CD4-positive, alpha-beta T cell treated with Interferon alpha-2 for 1 hour (primary cell): ENCODE measurements around the gene ACSL3.
"Not testable (repeated sequence)": the region's sequence is repeated elsewhere in the genome, so short reads cannot be mapped to it uniquely, and the experiment has no call there.

Experiments used
- DNase-seq, 2 donors: peaks; one replicate each; pipeline ENCODE4 v3.0.0-alpha.2; 2020 to 2022

The ACSL3 gene

DNA sequence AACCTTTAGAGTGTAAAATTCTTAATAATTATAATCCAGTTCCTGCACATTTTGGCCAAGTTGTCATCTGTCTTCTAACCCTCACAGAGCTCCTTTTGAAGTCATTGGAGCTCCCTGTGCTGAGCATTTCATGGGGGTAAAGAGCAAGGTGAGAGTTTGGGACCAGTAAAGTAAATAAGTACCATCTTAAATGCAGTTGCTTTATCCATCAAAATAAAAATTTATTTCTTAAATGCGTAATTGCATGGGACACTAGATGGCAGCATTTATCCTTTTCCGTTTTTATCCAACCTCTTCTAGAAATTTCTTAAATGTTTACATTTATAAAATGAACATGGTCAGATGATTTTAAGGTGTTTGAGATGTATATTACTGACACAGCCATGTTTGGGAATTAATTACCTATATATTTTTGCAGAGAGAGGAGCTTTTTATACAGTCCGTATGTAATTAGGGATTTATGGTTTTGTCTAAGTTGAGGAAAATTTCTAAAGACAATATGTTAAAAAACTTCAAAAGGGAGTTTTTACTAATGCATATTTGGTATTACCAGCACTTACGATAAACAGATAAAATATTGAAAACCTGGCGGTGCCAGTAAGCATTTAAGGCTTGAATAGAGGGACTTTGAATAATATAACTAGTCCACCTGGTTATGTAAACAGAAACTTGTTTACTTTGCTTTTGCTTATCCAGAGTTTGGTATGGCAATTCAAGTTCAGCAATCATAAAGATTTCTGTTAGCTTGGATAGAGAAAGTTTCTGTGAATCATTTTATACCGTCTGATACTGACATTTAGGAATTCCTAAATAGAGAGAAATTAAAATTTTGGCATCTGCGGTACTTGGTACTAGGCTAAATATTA is 54.5 kb downstream of the ACSL3 start:
- DNase-seq = no peak

DNA sequence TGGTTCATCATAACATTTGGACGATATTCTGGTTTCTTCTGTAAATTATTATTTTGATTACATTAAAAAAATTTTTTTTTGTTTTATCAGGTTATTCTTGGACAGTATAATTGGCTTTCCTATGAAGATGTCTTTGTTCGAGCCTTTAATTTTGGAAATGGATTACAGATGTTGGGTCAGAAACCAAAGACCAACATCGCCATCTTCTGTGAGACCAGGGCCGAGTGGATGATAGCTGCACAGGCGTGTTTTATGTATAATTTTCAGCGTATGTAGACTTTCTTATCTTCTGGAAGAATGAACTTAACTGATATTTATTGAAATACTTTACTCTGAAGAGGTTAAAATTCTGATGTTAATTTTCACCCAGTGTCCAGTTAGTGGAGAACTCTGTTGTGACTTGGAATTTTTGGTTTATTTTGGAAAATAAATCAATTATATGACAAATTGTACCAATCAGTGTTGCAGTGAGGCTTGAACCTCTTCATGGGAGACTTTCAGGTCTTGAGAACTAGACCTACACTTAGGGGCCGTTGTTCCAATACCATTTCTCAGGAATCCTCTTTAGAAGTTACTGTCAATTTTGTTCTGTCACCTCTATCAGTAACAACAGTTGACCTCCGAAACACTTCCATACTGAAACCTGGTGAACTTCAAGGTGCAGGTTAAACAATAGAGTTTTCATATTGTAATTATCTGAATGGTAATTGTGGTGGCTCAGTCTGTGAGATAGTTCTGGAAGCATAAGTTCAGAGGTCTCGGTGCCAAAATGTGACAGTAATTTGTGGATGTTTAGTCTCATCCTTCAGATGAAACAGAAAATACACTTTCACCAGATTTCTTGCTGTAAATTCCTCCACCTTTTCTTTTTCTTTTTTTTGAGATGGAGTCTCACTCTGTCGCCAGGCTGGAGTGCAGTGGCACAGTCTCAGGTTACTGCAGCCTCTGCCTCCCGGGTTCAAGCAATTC is 55.7 kb downstream of the ACSL3 start:
- DNase-seq = no peak

DNA sequence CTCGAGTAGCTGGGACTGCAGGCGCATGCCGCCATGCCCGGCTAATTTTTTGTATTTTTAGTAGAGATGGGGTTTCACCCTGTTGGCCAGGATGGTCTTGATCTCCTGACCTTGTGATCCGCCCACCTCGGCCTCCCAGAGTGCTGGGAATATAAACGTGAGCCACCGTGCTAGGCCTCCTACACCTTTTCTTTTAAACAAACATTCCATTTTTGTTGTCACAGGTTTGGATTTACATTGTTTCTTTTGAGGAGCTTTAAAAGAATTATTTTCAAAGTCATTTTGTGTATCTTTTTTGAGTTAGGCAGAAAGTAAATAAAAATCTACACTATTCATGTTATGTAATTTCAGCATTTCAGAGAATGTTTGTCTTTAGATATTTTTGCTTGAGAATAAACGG is 56.4 kb downstream of the ACSL3 start:
- DNase-seq = not testable (repeated sequence)

DNA sequence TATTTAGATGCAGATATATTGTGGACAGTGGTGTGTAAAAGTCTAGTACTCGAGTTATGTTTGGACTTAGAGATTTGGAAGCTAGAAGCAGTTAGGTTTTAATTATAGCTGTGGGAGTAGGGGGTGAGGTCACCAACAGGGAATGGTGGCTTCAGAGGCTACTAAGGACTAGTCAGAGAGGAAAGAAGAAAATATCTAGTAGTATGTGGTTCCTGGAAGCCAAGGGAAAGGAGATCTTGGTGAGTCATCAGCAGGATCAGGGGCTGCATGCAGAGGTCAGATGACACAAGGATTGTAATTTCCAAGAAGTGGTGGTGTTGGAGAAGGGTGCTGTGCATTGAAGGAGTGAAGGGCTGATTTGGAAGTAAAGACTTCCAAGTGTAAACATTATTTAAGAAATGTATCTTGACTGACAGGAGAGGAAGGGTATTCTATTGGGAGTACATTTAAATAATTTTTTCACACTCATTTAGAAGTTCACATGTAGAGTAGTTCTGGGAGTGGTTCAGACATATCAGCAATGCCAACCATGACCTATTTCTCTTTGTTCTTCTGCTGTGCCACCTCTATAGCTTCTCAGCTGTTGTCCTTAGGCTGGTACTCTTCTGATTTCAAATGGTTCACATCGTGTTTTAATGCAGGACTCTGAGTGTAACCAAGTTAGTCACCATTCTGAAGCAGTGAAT is 59.1 kb downstream of the ACSL3 start:
- DNase-seq = no peak

DNA sequence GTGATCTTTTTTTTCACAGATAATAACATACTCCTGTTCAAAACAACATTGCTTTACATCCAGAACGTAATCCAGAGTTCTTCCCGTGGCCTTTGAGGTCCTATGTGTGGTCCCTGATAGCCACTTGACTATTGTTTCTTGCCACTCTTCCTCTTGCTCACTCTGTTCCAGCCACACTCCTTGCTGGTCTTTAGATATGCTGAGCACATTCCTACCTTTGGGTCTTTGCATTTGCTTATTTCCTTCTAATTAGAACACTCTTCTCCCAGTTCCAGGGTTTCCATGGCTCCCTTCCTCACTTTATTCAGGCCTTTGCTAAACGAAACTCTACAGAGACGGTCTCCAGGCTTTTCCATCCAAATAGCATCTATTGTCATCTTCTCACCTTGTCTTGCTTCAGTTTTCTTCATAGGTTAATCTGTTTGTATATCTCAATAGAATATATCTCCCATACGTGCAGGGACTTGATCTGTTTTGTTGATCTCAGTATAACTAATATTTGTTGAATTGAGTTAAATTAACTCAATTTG is 59.9 kb downstream of the ACSL3 start:
- no peak for DNase-seq

DNA sequence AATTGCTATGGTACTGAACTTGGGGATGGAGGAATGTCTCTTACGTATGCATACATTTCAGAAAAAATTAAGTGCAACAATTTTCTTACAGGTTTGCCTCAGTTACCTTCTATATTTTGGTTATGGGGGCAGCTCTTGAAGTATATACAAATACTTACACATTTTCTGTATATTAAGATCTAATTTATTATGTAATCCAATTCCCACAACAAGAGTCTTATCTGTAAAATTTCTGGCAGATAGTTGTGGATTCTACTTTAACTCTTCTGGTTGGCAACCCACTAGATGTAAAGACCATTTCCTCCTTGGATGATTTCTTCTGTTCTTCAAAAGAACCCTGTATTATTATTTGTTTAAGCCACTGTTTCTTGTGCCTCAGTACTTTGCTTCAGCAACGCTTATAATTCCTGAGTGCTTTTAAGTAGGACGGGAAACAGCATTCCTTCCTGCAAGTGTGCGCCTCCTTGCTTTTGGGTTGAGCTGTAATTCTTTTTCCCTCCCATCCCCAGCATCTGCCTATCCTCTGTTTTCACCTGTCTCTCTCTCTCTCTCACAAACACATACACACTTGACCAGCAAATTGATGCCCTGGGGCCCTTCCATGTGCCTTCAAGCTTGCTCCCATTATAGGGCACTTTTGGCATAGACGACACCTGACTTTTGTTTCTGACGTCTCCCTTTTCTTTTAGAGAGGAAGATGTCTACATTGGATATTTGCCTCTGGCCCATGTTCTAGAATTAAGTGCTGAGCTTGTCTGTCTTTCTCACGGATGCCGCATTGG is 61.4 kb downstream of the ACSL3 start:
- DNase-seq = no peak

DNA sequence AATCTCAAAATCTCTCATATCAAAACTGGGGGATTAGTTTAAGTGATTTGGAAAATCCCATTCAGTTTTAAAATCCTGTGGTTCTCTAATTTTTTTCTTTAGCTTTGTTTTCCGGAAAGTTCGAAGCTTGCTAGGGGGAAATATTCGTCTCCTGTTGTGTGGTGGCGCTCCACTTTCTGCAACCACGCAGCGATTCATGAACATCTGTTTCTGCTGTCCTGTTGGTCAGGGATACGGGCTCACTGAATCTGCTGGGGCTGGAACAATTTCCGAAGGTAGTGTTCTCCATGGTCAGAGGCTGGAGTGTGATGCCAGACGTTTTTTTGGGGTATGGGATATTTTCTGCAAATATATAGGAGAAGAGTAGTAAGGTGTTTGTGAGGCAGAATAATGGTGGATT is 66.1 kb downstream of the ACSL3 start:
- DNase-seq = no peak

DNA sequence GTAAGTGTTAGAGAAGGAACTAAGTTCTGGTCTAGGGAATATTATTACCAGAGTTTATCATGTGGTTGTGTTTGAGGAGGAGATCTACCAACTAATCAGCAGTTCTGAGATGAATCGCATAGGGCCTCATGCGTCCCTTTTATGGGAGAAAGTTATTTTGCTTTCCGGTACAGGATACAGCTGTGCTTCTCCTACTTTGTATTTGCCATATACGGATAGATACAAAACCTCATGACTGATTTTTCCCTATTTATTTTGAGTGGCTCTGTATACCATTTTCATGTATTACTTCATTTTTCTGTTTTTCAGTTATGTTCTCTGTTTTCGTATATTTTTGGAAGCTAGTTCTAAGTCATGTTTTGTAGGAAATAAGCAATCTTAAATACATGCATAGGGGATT is 66.8 kb downstream of the ACSL3 start:
- DNase-seq = no peak

DNA sequence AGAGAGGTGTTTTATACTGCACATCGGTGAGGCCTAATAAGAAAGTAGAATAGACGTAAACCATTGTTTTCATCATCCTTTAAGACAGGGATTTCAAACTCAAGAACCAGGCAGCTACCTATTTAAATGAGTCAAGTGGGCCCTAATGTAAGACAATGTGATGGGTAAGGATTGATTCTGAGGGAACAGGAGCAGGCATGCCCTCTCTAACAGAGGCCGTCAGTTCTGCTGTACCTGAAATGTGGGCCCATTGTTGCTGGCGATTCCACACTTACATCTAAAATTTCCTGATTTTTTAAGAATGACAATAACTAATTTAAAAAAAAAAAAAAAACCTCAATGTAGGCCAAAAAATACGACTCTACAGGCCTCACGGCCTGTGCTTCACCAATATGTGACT is 67.5 kb downstream of the ACSL3 start:
- DNase-seq = no peak

DNA sequence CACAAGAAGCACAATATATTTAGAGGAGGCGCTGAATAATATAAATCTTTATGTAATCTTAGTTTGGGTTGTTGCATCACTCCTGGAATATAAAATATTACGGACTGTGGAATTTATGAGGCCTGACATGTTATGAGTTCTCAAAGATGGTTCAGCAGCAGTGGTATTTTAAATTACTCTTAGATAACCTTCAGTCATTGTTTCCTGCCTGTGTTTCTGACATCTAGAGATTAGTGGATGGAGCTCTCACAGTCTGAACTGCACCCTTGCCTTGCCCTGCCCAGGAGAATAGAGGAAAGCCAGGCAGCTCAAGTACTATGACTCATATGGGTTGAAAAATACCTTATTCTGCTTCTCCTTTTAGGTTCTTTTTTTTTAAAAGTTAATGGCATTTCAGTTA is 70.0 kb downstream of the ACSL3 start:
- DNase-seq = no peak

DNA sequence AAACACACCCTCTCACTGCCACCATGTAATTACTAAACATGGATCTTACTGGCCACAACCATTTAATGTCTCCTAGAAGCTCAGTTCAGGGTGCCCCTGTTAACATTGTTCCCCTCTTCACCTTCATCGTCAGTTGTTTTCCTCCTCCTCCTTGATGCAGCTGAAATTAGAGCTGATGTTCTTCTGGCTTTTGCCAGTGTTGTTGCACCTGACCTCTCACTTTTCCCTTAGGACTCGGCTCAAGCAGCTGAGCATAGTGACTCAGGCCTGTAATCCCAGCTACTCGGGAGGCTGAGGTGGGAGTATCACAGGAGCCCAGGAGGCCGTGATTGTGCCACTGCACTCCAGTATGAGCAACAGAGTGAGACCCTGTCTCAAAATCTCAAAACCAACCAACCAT is 70.8 kb downstream of the ACSL3 start:
- no peak for DNase-seq

DNA sequence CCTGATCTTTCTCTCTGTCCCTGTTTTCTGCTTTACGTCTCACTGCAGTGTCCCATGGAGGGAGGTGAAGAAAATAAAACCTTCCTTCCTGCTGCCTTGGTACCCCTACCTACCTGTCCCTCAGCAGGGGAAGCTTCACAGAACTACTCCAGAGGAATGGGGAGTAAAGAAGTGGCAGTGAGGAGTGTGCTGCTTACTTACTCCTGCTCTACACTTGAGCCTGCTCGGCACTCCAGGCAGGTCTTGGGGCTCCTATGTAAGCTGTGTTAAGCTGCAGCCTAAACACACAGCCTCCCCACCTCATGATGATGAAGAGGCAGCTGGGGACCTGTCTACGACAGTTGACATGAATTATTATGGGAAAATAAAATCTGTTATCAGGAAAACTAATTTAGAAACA is 72.6 kb downstream of the ACSL3 start:
- no peak for DNase-seq

DNA sequence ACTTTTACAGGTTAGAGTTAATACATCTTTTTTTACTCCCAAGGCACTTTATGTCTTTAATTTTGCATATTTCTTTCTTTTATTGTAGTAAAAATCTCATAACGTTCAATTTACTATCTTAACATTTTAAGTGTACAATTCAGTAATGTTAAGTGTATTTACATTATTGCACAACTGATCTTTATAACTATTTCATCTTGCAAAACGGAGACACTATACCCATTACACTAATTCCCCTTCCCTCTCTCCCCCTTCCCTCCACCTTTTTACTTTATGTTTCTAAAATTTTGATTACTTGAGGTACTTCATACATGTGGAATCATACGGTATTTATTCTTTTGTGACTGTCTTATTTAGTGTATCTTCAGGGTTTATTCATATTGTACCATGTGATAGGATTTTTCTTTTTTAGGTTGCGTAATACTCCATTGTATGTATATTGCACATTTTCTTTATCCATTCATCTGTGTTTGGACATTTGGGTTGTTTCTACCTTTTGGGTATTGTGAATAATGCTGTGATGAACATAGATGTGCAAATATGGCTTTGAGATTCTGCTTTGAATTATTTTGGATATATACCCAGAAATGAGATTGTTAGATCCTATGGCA is 75.0 kb downstream of the ACSL3 start:
- no peak for DNase-seq

DNA sequence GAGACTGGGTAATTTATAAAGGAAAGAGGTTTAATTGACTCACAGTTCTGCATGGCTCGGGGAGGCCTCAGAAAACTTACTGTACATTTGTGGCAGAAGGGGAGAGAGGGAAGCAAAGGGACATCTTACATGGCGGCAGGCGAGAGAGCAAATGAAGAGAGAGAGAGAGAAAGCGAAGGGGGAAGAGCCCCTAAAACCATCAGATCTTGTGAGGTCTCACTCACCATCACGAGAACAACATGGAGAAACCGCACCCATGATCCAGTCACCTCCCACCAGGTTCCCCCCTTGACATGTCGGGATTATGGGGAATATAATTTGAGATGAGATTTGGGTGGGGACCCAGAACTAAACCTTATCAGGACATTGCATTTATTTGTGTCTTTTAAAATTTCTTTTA is 75.9 kb downstream of the ACSL3 start:
- no peak for DNase-seq

DNA sequence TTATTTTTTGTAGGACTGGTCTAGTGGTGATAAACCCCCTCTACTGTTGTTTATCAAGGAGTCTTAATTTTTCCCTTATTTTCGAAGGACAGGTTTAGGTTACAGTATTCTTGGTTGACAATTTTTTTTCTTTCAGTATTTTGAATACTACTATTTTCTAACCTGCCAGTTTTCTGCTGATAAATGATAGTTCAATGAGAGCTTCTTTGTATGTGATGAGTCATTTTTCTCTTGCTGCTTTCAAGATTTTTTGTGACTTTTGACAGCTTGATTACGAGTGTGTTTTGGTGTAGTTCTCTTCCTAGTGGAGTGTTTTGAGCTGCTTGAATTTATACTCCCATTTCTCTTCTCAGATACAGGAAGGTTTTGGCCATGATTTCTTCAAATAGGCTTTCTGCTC is 77.5 kb downstream of the ACSL3 start:
- DNase-seq = no peak

DNA sequence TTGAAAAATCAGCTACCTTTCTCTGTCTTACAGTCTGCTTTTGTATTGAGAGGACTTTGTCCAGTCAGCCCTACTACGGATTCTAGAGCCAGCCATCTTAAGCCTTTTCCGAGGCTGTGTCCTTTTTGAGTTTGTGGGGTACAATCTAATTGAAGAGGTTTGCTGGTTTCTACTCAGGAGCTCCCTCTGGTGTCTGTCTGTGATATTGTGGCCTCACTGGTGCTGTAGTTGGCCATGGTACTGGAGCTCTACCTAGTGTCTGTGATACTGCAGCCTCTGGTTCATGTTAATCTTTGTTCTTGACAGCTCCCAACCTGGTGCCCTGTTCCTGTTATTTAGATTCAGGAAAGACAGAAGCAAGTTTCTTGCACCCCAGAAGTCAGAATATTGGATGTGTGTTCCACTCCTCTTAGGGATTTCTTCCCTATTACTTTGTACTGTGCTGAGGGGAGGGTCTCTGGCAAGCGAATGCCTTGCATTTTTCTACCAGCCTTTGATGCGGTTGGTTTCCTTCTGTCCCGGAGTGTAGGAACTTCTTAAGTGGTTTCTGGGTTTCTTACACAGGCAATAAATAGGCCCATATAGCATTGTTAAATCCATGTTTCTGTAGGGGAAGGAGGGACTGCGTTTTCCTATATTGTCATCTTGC is 78.5 kb downstream of the ACSL3 start:
- peak; percentile 48 to 61 for DNase-seq

DNA sequence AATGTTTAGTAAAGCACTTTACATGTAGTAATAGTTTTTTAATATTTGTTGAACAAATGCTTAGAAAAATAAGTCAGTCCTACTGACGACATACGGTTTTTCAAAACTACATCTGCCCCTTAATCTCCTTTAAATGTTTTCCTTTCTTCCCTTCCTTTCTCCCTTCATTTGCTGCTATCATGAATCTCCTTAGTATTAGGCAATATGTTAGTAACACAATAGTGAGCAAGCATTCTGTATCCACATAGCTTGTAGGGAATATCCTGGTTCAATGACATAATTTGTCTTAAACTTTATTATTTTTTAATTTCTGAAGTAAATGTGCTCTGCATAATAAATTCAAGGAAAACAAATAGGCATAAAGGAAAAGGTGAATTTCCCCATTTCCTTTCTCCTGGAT is 79.1 kb downstream of the ACSL3 start:
- DNase-seq = no peak

DNA sequence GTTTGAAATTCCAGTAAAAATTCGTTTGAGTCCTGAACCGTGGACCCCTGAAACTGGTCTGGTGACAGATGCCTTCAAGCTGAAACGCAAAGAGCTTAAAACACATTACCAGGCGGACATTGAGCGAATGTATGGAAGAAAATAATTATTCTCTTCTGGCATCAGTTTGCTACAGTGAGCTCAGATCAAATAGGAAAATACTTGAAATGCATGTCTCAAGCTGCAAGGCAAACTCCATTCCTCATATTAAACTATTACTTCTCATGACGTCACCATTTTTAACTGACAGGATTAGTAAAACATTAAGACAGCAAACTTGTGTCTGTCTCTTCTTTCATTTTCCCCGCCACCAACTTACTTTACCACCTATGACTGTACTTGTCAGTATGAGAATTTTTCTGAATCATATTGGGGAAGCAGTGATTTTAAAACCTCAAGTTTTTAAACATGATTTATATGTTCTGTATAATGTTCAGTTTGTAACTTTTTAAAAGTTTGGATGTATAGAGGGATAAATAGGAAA is 80.7 kb downstream of the ACSL3 start:
- no peak for DNase-seq

DNA sequence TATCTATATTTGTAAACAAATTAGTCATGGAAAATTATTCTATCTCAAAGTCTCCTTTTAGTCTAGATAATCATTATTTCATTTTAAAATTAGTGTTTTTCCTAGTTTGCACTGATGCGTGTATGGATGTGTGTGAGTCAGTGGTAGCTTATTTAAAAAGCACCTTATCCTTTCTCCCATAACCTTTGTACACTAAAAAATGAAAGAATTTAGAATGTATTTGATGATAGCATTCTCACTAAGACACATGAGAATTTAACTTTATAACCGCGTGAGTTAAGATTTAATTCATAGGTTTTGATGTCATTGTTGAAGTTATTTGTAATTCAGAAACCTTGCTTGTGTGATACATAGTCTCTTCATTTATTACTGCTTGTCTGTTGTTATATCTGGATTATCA is 81.7 kb downstream of the ACSL3 start:
- DNase-seq = no peak

DNA sequence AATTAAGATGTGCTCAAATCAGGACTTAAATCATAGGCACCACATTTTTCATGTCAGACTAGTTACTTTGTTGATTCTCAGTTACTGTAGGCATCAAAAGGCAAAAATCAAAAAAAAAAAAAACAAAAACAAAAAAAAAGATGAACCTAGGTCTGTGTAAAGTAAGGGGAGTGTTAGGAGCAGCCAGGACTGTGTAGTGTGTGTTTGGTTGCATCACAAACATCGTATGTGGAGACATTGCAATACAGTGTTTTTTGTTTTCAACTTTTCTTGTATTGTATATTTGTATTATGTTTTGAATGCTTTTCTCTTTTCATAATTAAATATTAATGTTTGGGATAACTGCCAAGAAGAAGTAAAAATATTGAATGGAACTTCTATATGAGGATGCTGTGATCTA is 82.1 kb downstream of the ACSL3 start:
- DNase-seq = no peak

DNA sequence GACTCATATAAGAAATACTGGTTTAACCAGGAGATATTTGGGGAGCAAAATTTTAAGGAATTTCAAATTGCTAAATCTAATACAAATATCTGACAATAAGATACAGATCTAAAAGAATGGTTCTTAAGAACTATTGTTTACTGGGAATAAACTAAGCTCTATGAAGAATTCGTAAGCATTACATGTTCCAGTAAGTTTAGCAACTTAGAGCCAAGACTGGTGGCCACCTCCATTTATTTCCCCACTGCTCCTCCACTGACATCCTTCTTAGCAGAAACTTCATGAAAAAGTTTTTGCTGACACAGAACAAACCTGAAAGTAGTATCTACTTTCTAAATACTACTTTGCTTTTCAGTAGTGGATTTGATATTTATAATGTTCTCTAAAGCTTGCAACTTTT is 83.0 kb downstream of the ACSL3 start:
- DNase-seq = no peak
